Mesodermal cell (in vitro differentiated cells): Measurements from ENCODE around the gene CSTB.

Experiments
- H3K27ac ChIP-seq: 2 replicates; pipeline ENCODE4 v1.7.0; 2013; ENCODE audit warnings: mild to moderate bottlenecking, low read depth, low read length, moderate library complexity; ENCODE audit not compliant: severe bottlenecking
- H3K36me3 ChIP-seq: 2 replicates; pipeline ENCODE4 v1.7.1; 2013; ENCODE audit warnings: mild to moderate bottlenecking, low read length, moderate library complexity; ENCODE audit not compliant: control insufficient read depth, insufficient read depth
- H3K4me1 ChIP-seq: one replicate; pipeline ENCODE4 v1.7.1; 2013; ENCODE audit warnings: mild to moderate bottlenecking, low read length; ENCODE audit not compliant: insufficient read depth, control insufficient read depth, poor library complexity, severe bottlenecking
- H3K4me3 ChIP-seq: 2 replicates; pipeline ENCODE4 v1.7.0; 2013; ENCODE audit warnings: low read length, control low read depth, mild to moderate bottlenecking; ENCODE audit not compliant: insufficient read depth, poor library complexity, severe bottlenecking; ENCODE audit errors: extremely low read depth
- H3K9me3 ChIP-seq: 2 replicates; pipeline ENCODE4 v1.7.1; 2013; ENCODE audit warnings: mild to moderate bottlenecking, low read length, moderate library complexity; ENCODE audit not compliant: control insufficient read depth
- WGBS, 2 experiments: methylation state at CpG; one replicate each; pipeline ENCODE4 v1.1.5; 2013; ENCODE audit warnings: missing lambda C conversion rate in 2 of 2; ENCODE audit not compliant: insufficient coverage in 2 of 2; 5-methylcytosine and 5-hydroxymethylcytosine counted together

CSTB gene

GRCh38 chr21:43816611-43817071 lies 40.5 kb upstream of the CSTB start:
- no peaks in the 10 kb centered on the region for H3K36me3 ChIP-seq
- H3K4me3 ChIP-seq, result no peak overlapping the region
- no peaks in the 10 kb centered on the region for H3K4me1 ChIP-seq
- no peaks in the 10 kb centered on the region for H3K9me3 ChIP-seq
- 86 to 87% methylated on average over 11 of the region's 14 CpGs for WGBS, 2 experiments
- no peak overlapping the region for H3K27ac ChIP-seq

- Histone ChIP-seq H3K36me3 (no peaks in the 10 kb centered on the region), H3K4me1 (no peaks in the 10 kb centered on the region), H3K4me3 (no peak overlapping the region), H3K27ac (no peak overlapping the region), H3K9me3 (no peaks in the 10 kb centered on the region)
- WGBS, 2 experiments, result 92 to 97% methylated on average over 11 to 15 of the region's 15 CpGs
These were observed 39.9 kb upstream of the CSTB start for GRCh38 chr21:43815991-43816390.

- no peak overlapping the region for H3K4me3 ChIP-seq
- WGBS, 2 experiments, result 65 to 68% methylated on average over 3 to 4 of the region's 27 CpGs
- no peak overlapping the region for H3K27ac ChIP-seq
- no peaks in the 10 kb centered on the region for H3K4me1 ChIP-seq
- no peaks in the 10 kb centered on the region for H3K36me3 ChIP-seq
- no peaks in the 10 kb centered on the region for H3K9me3 ChIP-seq
These were observed 39.1 kb upstream of the CSTB start for GRCh38 chr21:43815107-43815613.

DNA sequence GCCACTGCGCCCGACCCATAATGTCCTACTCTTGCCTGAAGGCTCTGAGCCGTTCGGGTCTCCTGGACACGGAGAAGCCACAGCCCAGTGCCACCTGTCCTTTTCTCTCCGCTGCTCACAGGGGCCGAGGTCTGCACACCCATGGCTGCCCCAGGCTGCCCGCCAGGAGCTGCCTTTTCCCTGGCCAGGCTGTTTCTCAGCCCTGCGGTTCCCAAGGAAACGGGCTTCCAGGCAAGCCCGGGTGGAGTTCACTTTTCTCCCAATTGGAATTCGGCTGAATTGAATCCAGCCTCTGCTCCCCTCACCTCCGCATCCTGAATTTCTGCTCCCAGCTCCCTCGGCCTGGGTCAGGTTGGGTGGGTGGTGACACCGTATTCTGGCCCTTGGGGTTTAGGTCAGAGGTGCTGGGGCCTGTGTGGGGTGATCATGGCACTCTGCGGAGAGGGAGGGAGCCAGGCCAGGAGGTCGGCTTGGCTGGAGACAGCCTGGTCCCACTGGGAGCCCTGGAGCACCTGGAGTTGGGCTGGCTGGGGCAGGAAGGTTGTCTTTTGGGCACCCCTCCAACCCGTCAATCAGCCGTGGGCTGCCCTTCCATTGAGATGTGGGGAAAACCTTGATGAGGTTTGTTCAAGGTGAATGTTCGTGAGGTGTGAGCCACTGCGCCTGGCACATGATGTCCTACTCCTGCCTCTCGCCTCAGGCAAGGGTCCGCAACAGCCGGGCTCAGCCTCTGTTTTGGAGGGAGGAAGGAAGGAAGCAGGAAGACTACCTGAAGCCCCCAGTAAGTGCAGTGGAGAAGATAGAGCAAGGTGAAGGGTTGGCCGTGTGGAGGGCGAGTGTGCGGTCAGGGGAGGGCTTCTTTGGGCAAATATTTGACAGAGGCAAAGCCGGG lies 38.4 kb upstream of the CSTB start:
- WGBS, 2 experiments, result 82 to 84% methylated on average over 14 to 25 of the region's 28 CpGs
- H3K4me3 ChIP-seq, result no peak overlapping the region
- H3K9me3 ChIP-seq, result no peaks in the 10 kb centered on the region
- no peaks in the 10 kb centered on the region for H3K36me3 ChIP-seq
- H3K27ac ChIP-seq, result no peak overlapping the region
- H3K4me1 ChIP-seq, result no peaks in the 10 kb centered on the region

DNA sequence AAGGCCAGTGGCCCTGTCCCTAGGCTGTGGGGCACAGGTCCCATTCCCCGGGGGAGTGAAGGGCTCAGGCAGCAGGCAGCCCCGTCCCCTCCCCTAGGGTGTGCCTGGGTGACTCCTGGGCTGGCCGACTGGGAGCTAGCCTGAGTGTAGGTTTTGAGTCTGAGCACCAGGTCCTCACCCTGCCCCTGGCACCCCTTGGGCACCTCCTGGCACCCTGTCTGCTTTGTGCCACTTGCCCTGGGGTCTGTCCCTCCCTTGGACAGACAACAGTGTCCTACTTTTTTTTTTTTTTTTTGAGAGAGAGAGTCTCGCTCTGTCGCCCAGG lies 37.5 kb upstream of the CSTB start:
- Histone ChIP-seq H3K4me1 (no peaks in the 10 kb centered on the region), H3K36me3 (no peaks in the 10 kb centered on the region), H3K27ac (no peak overlapping the region), H3K4me3 (no peak overlapping the region), H3K9me3 (no peaks in the 10 kb centered on the region)
- 81 to 93% methylated on average over 3 of the region's 5 CpGs for WGBS, 2 experiments

DNA sequence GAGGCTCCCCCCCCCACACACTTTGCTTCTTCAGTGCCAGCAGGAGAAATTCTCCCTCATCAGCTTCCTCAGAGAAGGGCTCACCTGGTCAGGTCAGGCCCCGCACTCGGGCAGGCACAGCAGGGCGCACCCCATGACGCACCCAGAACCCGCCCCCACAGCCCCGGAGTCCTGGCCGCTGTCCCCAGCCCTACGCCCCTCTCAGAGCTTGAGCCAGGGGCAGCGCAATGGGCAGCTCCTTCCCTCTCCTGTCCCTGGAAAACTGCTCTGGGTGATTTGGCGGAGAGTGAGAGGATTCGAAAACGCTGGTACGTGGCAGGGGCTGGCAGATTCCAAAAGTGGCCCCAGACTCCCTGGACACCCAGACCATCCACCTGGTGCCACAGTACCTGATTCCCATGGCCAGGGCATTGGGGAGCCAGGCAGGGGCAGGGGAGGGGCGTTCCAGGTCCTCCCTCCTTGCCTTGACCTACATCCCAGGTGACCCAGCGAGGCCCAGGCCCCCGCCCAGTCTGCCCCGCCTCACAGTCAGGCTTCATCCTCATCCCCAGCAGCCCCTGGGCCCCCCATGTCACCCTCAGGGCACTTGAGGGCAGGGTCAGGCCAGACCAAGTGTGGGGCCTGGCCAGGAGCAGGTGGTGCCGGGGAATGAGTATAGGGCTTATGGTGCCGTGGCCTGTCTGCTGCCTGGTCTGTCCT lies 37.0 kb upstream of the CSTB start:
- 86 to 98% methylated on average over 8 to 15 of the region's 19 CpGs for WGBS, 2 experiments
- no peak overlapping the region for H3K27ac ChIP-seq
- no peaks in the 10 kb centered on the region for H3K4me1 ChIP-seq
- H3K9me3 ChIP-seq, result no peaks in the 10 kb centered on the region
- H3K4me3 ChIP-seq, result no peak overlapping the region
- H3K36me3 ChIP-seq, result no peaks in the 10 kb centered on the region

DNA sequence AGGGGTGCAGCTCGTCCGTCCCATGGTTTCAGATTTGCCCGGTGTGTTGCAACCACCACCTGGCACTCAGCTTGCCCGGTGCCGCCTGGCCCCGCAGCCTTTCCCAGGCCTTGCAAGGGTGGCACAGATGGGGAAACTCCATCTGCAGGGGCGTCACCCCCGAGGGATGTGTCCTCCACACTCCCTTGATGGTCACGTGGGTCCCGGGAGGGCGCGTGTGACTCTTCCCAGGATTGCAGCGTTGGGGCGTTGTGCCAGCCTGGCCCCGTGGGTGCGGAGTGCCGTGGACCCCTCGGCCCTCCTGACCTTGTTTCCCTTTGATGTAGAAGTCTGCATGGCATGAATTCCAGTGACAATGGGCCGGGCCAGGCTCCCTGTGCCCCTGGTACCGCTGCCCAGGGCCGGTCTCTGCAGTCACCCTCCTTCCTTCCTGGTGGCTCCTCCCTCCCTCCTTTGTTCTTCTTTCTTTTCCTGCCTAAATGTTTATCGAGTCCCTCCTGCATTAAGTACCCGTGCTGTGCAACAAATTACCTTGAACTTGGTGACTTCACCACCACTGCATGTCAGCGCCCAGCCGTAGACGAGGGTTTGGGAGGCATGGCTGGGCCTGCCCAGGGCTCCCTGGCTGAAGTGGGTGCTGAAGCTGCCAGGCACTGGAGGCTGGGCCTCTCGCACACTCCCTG lies 36.2 kb upstream of the CSTB start:
- no peak overlapping the region for H3K4me3 ChIP-seq
- H3K36me3 ChIP-seq, result no peaks in the 10 kb centered on the region
- 83 to 90% methylated on average over 26 to 27 of the region's 27 CpGs for WGBS, 2 experiments
- H3K9me3 ChIP-seq, result no peaks in the 10 kb centered on the region
- H3K27ac ChIP-seq, result no peak overlapping the region
- H3K4me1 ChIP-seq, result no peaks in the 10 kb centered on the region

DNA sequence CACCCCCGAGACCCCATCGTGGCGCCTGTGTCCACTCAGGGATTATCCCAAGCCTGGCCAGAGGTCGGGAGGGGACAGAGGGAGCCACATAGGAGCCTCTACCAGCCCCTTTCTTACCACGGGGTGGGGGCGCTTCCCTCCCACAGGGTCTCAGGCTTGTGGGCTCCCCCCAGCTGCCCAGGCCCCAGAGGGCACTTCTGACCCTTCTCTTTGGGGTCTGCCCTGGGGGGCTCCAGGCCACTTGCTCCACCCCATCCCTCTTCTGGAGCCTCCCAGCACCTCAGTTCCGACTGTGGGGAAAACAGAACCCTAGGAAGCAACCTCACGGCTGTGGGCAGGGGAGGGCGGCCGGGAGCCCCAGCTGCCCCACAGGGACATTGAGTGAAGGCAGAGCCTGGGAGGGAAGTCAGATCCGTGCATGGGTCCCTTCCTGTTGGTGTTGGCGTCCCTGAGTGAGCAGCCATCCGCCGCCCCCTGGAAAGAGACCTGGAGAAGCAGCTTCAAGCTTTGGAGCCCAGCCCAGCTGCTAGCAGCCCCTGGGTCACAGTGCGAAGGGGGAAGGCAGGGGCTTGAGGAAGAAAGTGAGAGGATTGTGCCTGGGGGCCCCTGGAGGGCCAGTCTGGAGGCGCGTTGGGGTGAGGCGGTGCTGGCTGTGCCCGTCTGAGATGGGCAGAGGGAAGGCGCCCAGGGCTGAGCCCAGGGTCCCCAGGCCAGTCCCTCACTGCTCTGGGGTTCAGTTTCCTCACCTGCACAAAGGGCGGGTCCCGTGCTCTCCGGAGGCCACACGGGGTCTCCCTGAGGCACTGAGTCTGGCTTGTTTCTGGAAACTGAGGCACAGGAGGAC lies 35.4 kb upstream of the CSTB start:
- no peaks in the 10 kb centered on the region for H3K4me1 ChIP-seq
- H3K9me3 ChIP-seq, result no peaks in the 10 kb centered on the region
- WGBS, 2 experiments, result 87 to 90% methylated on average over 22 to 23 of the region's 24 CpGs
- H3K27ac ChIP-seq, result no peak overlapping the region
- H3K4me3 ChIP-seq, result no peak overlapping the region
- H3K36me3 ChIP-seq, result peaks cover 3% of the 10 kb centered on the region

GRCh38 chr21:43810505-43811261 lies 34.6 kb upstream of the CSTB start:
- WGBS, 2 experiments, result 24 to 25% methylated on average over 15 to 18 of the region's 23 CpGs
- no peak overlapping the region for H3K27ac ChIP-seq
- H3K9me3 ChIP-seq, result no peaks in the 10 kb centered on the region
- peaks cover 9% of the 10 kb centered on the region for H3K36me3 ChIP-seq
- no peaks in the 10 kb centered on the region for H3K4me1 ChIP-seq
- no peak overlapping the region for H3K4me3 ChIP-seq
